ENCODE measurements around the gene TRIM33. TPM values are rescaled to one million over a fixed set of nuclear protein-coding genes. Genes with fewer than 3 reads are reported as not detected.
A peak's percentile ranks its signal among the peaks of the same experiment; 100 is the strongest.

Gene TRIM33
- total and polyA plus RNA-seq, 4 donors: 9.5 to 102 (median 18.8) TPM

- no peak overlapping the region for H3K4me3 ChIP-seq
- H3K9me3 ChIP-seq (ENCODE audit: control insufficient read depth in 4 of 4, insufficient read depth in 3 of 4, low read length in 3 of 4): no peaks in the 10 kb centered on the region
- no peak for TF ChIP-seq CTCF (IDR thresholded peaks at IDR 0.05; ENCODE audit: control extremely low read depth, extremely low read depth)
- H3K36me3 ChIP-seq (ENCODE audit: control insufficient read depth in 4 of 4, insufficient read depth in 4 of 4, low read length in 4 of 4): peaks cover 3 to 13% (median 6%) of the 10 kb centered on the region in 4 donors
- no peak for DNase-seq
- no peaks in the 10 kb centered on the region for H3K27me3 ChIP-seq (ENCODE audit: control insufficient read depth in 3 of 3, insufficient read depth in 3 of 3, low read length in 2 of 3)
- ATAC-seq (ENCODE audit: insufficient read depth, low FRiP score): no peak
- H3K4me1 ChIP-seq (ENCODE audit: control insufficient read depth in 5 of 5, insufficient read depth in 5 of 5, low read length in 5 of 5): peaks cover 0 to 13% (median 0%) of the 10 kb centered on the region in 5 donors
- H3K27ac ChIP-seq (ENCODE audit: low read depth in 1 of 2, low read length in 1 of 2): no peak overlapping the region
- 35 to 73% methylated on average over 1 of the region's 1 CpG for WGBS, 2 donors
- no peak overlapping the region for H3K9ac ChIP-seq (ENCODE audit: insufficient read depth in 1 of 2, low read length in 2 of 2)
Measured at GRCh38 chr1:114462341-114462740, 48.7 kb downstream of the TRIM33 start.

- peak; percentile 19 for ATAC-seq (ENCODE audit: insufficient read depth, low FRiP score)
- no peak overlapping the region for H3K27ac ChIP-seq (ENCODE audit: low read depth in 1 of 2, low read length in 1 of 2)
Measured at GRCh38 chr1:114458237-114458777, 52.7 kb downstream of the TRIM33 start.

GRCh38 chr1:114457675-114458236 lies 53.2 kb downstream of the TRIM33 start:
- Histone ChIP-seq H3K27me3 (ENCODE audit: control insufficient read depth in 3 of 3, insufficient read depth in 3 of 3, low read length in 2 of 3) (no peaks in the 10 kb centered on the region), H3K27ac (ENCODE audit: low read depth in 1 of 2, low read length in 1 of 2) (no peak overlapping the region), H3K36me3 (ENCODE audit: control insufficient read depth in 4 of 4, insufficient read depth in 4 of 4, low read length in 4 of 4) (peaks cover 8 to 31% (median 21%) of the 10 kb centered on the region in 4 donors), H3K9me3 (ENCODE audit: control insufficient read depth in 4 of 4, insufficient read depth in 3 of 4, low read length in 3 of 4) (no peaks in the 10 kb centered on the region), H3K4me1 (ENCODE audit: control insufficient read depth in 5 of 5, insufficient read depth in 5 of 5, low read length in 5 of 5) (peaks cover 0 to 29% (median 0%) of the 10 kb centered on the region in 5 donors), H3K9ac (ENCODE audit: insufficient read depth in 1 of 2, low read length in 2 of 2) (no peak overlapping the region), H3K4me3 (no peak overlapping the region)
- no peak for TF ChIP-seq CTCF (IDR thresholded peaks at IDR 0.05; ENCODE audit: control extremely low read depth, extremely low read depth)
- 77 to 84% methylated on average over 4 of the region's 4 CpGs for WGBS, 2 donors
- ATAC-seq (ENCODE audit: insufficient read depth, low FRiP score) (no peak), DNase-seq (no peak)

More at GRCh38 chr1:114458237-114458777, 52.7 kb downstream of the TRIM33 start:
- Histone ChIP-seq H3K9me3 (ENCODE audit: control insufficient read depth in 4 of 4, insufficient read depth in 3 of 4, low read length in 3 of 4) (no peaks in the 10 kb centered on the region), H3K9ac (ENCODE audit: insufficient read depth in 1 of 2, low read length in 2 of 2) (no peak overlapping the region), H3K4me1 (ENCODE audit: control insufficient read depth in 5 of 5, insufficient read depth in 5 of 5, low read length in 5 of 5) (peaks cover 0 to 28% (median 0%) of the 10 kb centered on the region in 5 donors), H3K27me3 (ENCODE audit: control insufficient read depth in 3 of 3, insufficient read depth in 3 of 3, low read length in 2 of 3) (no peaks in the 10 kb centered on the region), H3K36me3 (ENCODE audit: control insufficient read depth in 4 of 4, insufficient read depth in 4 of 4, low read length in 4 of 4) (peaks cover 8 to 30% (median 21%) of the 10 kb centered on the region in 4 donors), H3K4me3 (no peak overlapping the region)
- peak in 1 of 3 donors; percentile 26 for DNase-seq
- no peak for TF ChIP-seq CTCF (IDR thresholded peaks at IDR 0.05; ENCODE audit: control extremely low read depth, extremely low read depth)

All from lung (tissue), 12 donors.